GM18867 (cell line): ENCODE data around the gene DNAH6.
A peak's percentile ranks its signal among the peaks of the same experiment; 100 is the strongest.

Source experiments
- ATAC-seq: cut with Tn5 transposase; IDR thresholded peaks from one replicate; pipeline ENCODE4 v1.9.1; 2021; ENCODE audit warnings: mild to moderate bottlenecking, moderate library complexity; ENCODE audit not compliant: unreplicated experiment

The DNAH6 gene

GRCh38 chr2:84788498-84788897 is 272.2 kb downstream of the DNAH6 start:
- ATAC-seq, result no peak

- ATAC-seq, result no peak
These were observed 276.7 kb downstream of the DNAH6 start for GRCh38 chr2:84792856-84793522.

- ATAC-seq, result no peak
These were observed 277.3 kb downstream of the DNAH6 start for GRCh38 chr2:84793641-84794040.

GRCh38 chr2:84796798-84797197 is 280.5 kb downstream of the DNAH6 start:
- ATAC-seq, result no peak

- ATAC-seq, result no peak
These were observed 281.0 kb downstream of the DNAH6 start for GRCh38 chr2:84797271-84797670.

GRCh38 chr2:84799772-84800171 is 283.5 kb downstream of the DNAH6 start:
- peak; percentile 2 for ATAC-seq

- peak; percentile 87 for ATAC-seq
These were observed 284.0 kb downstream of the DNAH6 start for GRCh38 chr2:84800194-84800805.

- ATAC-seq, result no peak
These were observed 285.5 kb downstream of the DNAH6 start for GRCh38 chr2:84801811-84802210.

GRCh38 chr2:84805250-84805958 is 289.1 kb downstream of the DNAH6 start:
- no peak for ATAC-seq

GRCh38 chr2:84807063-84807485 is 290.8 kb downstream of the DNAH6 start:
- ATAC-seq, result no peak

- ATAC-seq, result no peak
These were observed 292.0 kb downstream of the DNAH6 start for GRCh38 chr2:84808279-84808678.

GRCh38 chr2:84811839-84812431 is 295.6 kb downstream of the DNAH6 start:
- no peak for ATAC-seq

- ATAC-seq, result no peak
These were observed 298.8 kb downstream of the DNAH6 start for GRCh38 chr2:84815146-84815545.

GRCh38 chr2:84816426-84817026 is 300.2 kb downstream of the DNAH6 start:
- ATAC-seq, result peak; percentile 76

- peak; percentile 90 for ATAC-seq
These were observed 300.9 kb downstream of the DNAH6 start for GRCh38 chr2:84817239-84817655.

GRCh38 chr2:84821806-84822205 is 305.5 kb downstream of the DNAH6 start:
- ATAC-seq, result no peak

GRCh38 chr2:84823229-84823628 is 306.9 kb downstream of the DNAH6 start:
- ATAC-seq, result no peak

GRCh38 chr2:84823788-84824187 is 307.5 kb downstream of the DNAH6 start:
- no peak for ATAC-seq

GRCh38 chr2:84827978-84828575 is 311.8 kb downstream of the DNAH6 start:
- ATAC-seq, result no peak

- ATAC-seq, result no peak
These were observed 313.4 kb downstream of the DNAH6 start for GRCh38 chr2:84829693-84830092.

GRCh38 chr2:84830095-84830494 is 313.8 kb downstream of the DNAH6 start:
- ATAC-seq, result no peak
